Fibroblast of lung (primary cell): Measurements from ENCODE around the gene CTSD.

Experiments
- EZH2 ChIP-seq: IDR thresholded peaks from 2 replicates; pipeline ENCODE4 v1.5.1; 2012; ENCODE audit warnings: low read length, control low read depth, mild to moderate bottlenecking; ENCODE audit errors: missing control alignments
- TF ChIP-seq, protein P1 (sequence below), 2 donors: IDR thresholded peaks in 1 of 2; conservative IDR thresholded peaks in 1 of 2; 1 replicate in 1 of 2; 2 replicates in 1 of 2; pipeline ENCODE4 v1.5.1; 2011 to 2012; ENCODE audit warnings: low read length in 2 of 2, control low read depth in 1 of 2, inconsistent platforms in 1 of 2, low read depth in 1 of 2, mild to moderate bottlenecking in 1 of 2

DNA sequence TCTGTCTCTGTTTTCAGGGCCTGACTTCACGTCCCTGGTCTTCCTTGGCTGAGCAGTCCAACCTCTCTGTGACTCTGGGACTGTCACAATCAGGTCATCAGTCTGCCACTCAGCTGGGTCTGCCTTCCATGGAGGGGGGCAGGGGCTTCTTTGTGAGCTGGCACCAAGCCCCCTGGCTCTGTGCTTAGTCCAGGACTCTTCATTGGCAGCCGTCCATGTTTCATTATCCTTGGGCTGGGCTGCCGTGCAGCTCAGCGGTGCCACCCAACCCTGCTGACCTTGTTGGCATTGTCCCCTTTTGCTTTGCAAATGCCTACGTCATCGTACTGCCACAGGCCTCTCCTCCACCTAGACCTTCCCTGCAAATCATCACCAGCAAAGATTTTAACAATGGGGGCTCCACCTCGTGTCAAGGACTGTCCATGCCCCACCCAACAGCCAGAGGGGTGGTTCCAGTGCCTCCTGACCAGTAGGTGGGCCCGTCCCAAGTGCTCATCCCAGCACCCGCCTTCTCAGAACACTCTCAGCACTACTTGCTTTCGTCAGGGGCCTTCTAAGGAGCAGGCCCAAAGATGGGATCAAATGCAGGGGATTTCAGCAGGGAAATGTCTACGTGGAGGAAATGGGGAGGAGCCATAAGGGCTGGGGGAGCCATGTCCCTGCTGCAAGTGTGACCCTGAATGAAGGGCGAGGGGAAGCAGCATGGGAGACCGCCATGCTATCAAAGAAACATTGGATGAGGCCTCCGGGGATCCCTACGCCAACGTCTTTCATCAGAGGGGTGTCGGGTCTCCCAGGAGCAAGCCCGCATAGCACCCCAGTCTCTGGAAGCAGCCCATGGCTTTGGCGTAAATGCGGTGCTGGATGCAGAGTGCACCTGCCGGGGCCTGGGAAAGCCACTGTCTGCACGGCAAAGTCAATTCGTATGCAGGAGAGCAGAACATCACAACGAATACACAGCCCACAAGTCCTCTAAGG is 48.5 kb downstream of the CTSD start:
- TF ChIP-seq, protein P1, sequence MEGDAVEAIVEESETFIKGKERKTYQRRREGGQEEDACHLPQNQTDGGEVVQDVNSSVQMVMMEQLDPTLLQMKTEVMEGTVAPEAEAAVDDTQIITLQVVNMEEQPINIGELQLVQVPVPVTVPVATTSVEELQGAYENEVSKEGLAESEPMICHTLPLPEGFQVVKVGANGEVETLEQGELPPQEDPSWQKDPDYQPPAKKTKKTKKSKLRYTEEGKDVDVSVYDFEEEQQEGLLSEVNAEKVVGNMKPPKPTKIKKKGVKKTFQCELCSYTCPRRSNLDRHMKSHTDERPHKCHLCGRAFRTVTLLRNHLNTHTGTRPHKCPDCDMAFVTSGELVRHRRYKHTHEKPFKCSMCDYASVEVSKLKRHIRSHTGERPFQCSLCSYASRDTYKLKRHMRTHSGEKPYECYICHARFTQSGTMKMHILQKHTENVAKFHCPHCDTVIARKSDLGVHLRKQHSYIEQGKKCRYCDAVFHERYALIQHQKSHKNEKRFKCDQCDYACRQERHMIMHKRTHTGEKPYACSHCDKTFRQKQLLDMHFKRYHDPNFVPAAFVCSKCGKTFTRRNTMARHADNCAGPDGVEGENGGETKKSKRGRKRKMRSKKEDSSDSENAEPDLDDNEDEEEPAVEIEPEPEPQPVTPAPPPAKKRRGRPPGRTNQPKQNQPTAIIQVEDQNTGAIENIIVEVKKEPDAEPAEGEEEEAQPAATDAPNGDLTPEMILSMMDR (conservative IDR thresholded peaks at IDR 0.05 in 1 of 2, IDR thresholded peaks at IDR 0.05 in 1 of 2; ENCODE audit: low read depth in 1 of 2, low read length in 2 of 2), result no peak
- no peak for TF ChIP-seq EZH2
